Progenitor cell of endocrine pancreas (in vitro differentiated cells): ENCODE measurements around the gene TOM1L2. TPM values are rescaled to one million over a fixed set of nuclear protein-coding genes. Genes with fewer than 3 reads are reported as not detected.

Experiments
- DNase-seq: peaks from one replicate; pipeline ENCODE4 v3.0.0; 2021; ENCODE audit warnings: low spot score; ENCODE audit not compliant: unreplicated experiment
- H3K27ac Mint-ChIP-seq: 2 replicates; pipeline ENCODE4 v1.8.0; 2021; ENCODE audit warnings: mild to moderate bottlenecking, moderate library complexity, mixed read lengths
- H3K27me3 Mint-ChIP-seq: 2 replicates; pipeline ENCODE4 v1.8.0; 2021; ENCODE audit warnings: mixed read lengths
- H3K36me3 Mint-ChIP-seq: 2 replicates; pipeline ENCODE4 v1.8.0; 2022; ENCODE audit warnings: mixed read lengths; ENCODE audit not compliant: insufficient read depth
- H3K4me1 Mint-ChIP-seq: 2 replicates; pipeline ENCODE4 v1.8.0; 2021; ENCODE audit warnings: low read depth, mixed read lengths
- H3K4me3 Mint-ChIP-seq: 2 replicates; pipeline ENCODE4 v1.8.0; 2021; ENCODE audit warnings: low read depth, mild to moderate bottlenecking, moderate library complexity, mixed read lengths
- H3K9me3 Mint-ChIP-seq: 2 replicates; pipeline ENCODE4 v1.8.0; 2021; ENCODE audit warnings: low read depth, mixed read lengths
- total RNA-seq: library from RNA; stranded (reverse); gene quantifications from 2 replicates; pipeline ENCODE4 v1.2.1, GENCODE V29; 2021
- TF ChIP-seq, protein P1 (sequence below): fragments of 200-600 bp; sonication (generic); IDR thresholded peaks from one replicate; pipeline ENCODE4 v1.5.0; 2021; ENCODE audit warnings: antibody characterized with exemption, mild to moderate bottlenecking; ENCODE audit not compliant: unreplicated experiment

The TOM1L2 gene
- total RNA-seq, 1 donor from 2014 or later = 29.4 TPM

DNA sequence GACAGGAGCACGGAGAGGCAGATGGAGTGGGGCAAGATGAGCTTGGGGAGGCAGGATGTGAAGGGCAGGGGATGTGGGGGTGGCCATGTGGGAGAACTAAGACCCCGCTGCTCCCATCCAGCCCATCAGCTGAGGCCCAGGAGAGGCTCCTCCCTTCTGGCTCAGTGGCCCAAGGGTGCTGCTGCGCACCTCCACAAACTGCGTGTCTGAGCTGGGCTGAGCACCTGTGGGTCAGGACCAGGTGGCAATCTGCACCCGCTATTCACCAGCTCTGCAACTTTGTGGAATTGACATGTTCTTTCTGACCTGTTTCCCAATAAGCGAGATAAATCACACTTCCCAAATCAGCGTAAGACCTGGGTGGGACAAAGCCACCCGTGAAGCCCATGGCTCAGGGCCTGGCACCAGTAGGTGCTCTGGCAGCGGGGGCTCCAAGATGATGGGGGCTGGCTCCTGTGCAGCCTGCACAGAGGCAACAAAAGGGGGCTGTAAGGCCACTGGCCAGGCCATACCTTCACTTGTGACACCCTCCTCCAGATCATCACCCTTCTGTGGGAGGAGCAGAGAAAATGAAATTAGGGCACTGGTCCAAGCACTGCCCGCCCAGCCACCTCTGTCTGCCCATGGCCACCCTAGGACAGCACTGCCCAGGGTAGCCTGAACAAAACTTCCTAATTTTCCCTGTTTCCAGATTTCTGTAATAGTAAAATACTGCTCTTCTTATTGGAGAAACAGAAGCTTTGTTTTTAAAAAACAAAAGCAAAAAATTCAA is 123.7 kb downstream of the TOM1L2 start:
- no peaks in the 10 kb centered on the region for H3K9me3 Mint-ChIP-seq
- H3K4me1 Mint-ChIP-seq = peaks cover 7% of the 10 kb centered on the region
- H3K27ac Mint-ChIP-seq = no peak overlapping the region
- TF ChIP-seq, protein P1, sequence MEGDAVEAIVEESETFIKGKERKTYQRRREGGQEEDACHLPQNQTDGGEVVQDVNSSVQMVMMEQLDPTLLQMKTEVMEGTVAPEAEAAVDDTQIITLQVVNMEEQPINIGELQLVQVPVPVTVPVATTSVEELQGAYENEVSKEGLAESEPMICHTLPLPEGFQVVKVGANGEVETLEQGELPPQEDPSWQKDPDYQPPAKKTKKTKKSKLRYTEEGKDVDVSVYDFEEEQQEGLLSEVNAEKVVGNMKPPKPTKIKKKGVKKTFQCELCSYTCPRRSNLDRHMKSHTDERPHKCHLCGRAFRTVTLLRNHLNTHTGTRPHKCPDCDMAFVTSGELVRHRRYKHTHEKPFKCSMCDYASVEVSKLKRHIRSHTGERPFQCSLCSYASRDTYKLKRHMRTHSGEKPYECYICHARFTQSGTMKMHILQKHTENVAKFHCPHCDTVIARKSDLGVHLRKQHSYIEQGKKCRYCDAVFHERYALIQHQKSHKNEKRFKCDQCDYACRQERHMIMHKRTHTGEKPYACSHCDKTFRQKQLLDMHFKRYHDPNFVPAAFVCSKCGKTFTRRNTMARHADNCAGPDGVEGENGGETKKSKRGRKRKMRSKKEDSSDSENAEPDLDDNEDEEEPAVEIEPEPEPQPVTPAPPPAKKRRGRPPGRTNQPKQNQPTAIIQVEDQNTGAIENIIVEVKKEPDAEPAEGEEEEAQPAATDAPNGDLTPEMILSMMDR = no peak
- H3K4me3 Mint-ChIP-seq = no peak overlapping the region
- no peak for DNase-seq
- H3K36me3 Mint-ChIP-seq = no peaks in the 10 kb centered on the region
- no peaks in the 10 kb centered on the region for H3K27me3 Mint-ChIP-seq

DNA sequence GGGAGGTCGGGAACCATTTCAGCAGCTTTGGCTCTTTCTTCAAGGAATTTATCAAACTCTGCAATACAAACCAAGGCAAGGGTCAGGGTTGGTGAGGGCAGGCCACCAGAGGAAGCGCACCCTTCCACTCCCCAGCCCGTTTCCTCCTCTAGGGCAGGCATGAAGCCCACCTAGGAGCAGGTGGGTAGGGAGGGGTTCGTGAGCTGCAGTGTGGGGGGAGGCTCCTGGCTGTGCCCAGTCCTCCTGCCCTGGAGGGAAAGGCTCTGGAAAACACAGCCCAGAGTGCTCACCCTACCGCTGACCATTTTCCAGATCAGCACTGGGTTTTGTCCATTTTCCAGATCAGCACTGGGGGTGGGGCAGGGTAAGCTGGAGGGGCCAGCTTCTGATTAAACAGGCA is 124.5 kb downstream of the TOM1L2 start:
- no peaks in the 10 kb centered on the region for H3K9me3 Mint-ChIP-seq
- DNase-seq = no peak
- H3K27ac Mint-ChIP-seq = no peak overlapping the region
- peaks cover 7% of the 10 kb centered on the region for H3K4me1 Mint-ChIP-seq
- H3K4me3 Mint-ChIP-seq = no peak overlapping the region
- TF ChIP-seq, protein P1 = no peak
- H3K27me3 Mint-ChIP-seq = no peaks in the 10 kb centered on the region
- H3K36me3 Mint-ChIP-seq = no peaks in the 10 kb centered on the region

DNA sequence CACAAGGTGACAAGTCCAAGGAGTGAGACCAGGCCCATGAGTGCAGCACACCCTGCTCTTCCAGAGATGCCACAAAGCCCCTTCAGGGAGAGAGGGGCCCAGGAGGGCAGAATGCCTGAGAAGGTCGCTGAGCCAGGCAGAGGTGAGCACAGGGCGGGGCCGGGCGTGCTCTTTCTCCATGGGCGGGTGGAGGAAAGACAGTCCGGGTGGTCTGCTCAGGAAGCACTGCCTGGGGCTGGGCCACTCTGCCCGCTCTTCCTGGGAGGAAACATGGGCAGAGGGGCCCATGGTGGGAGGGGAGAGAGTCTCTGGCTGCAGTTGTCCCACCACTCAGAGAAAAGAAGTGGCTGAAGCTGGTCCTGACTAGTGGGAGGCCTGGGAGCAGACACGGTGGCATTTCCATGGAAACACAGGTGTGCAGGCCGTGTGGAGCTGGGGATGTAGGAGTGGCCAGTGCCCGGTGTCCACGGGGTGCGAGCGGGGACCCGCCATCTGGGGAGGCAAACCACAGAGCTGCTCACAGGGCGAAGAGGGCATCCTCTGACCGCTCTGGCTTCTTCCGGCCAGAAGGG is 125.0 kb downstream of the TOM1L2 start:
- Mint-ChIP-seq H3K36me3 (no peaks in the 10 kb centered on the region), H3K9me3 (no peaks in the 10 kb centered on the region), H3K27ac (no peak overlapping the region), H3K27me3 (no peaks in the 10 kb centered on the region), H3K4me3 (no peak overlapping the region), H3K4me1 (peaks cover 7% of the 10 kb centered on the region)
- TF ChIP-seq, protein P1 = no peak
- no peak for DNase-seq

DNA sequence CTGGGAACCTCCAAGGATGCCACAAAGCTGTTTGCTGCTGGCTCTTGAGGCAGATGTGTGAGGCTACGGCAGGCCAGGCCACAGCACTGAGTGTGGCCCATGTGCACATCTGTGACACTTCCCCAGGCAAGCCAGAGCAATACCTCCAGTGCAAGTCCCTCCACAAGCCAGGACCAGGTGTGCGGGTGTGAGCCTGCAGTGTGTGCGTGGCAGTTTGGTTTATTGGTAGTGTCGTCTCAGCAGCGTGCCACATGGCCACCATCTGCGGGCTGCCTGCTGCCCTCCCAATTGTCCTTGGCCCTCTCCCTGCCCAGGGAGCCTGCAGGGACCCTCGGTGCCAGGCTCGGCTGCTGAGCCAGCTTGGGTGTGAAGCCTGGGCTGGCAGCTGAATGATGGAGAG is 125.6 kb downstream of the TOM1L2 start:
- no peak overlapping the region for H3K27ac Mint-ChIP-seq
- peaks cover 7% of the 10 kb centered on the region for H3K4me1 Mint-ChIP-seq
- no peaks in the 10 kb centered on the region for H3K36me3 Mint-ChIP-seq
- TF ChIP-seq, protein P1 = no peak
- H3K9me3 Mint-ChIP-seq = no peaks in the 10 kb centered on the region
- no peak overlapping the region for H3K4me3 Mint-ChIP-seq
- no peak for DNase-seq
- H3K27me3 Mint-ChIP-seq = no peaks in the 10 kb centered on the region

DNA sequence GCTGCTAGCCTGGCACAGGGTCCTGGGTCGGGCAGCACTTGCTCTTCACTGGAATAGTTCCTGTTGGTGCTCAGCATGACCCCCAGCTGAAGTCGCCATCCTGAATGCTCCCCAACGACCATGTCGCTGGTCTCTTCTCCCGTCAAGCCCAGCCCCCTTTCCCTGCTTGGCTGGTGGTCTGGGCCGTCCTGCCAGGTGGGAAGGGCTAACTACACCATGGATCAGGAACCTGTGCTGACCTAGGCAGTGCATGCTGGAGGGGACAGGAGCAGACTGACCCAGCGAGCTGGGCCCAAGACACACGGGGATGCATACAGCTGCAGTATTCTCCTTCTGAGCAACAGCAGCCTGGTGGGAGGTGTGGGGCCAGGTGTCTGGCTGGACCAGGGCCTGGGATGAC is 126.2 kb downstream of the TOM1L2 start:
- Mint-ChIP-seq H3K4me3 (no peak overlapping the region), H3K4me1 (peaks cover 10% of the 10 kb centered on the region), H3K27ac (no peak overlapping the region), H3K36me3 (no peaks in the 10 kb centered on the region), H3K9me3 (no peaks in the 10 kb centered on the region), H3K27me3 (no peaks in the 10 kb centered on the region)
- no peak for DNase-seq
- TF ChIP-seq, protein P1 = no peak
